IPS DF 19.7 (cell line): Measurements from ENCODE around the gene DLGAP1.
"Not testable (repeated sequence)": the region's sequence is repeated elsewhere in the genome, so short reads cannot be mapped to it uniquely, and the experiment has no call there.

Experiments used
- DNase-seq: peaks from one replicate; pipeline ENCODE4 v3.0.0-alpha.2; 2013; ENCODE audit warnings: low read depth, low spot score

Gene DLGAP1

GRCh38 chr18:3498698-3499471, 956.2 kb downstream of the DLGAP1 start:
- DNase-seq, result no peak

- DNase-seq, result no peak
Observed at GRCh38 chr18:3495691-3496430, 959.2 kb downstream of the DLGAP1 start.

GRCh38 chr18:3494569-3494968, 960.5 kb downstream of the DLGAP1 start:
- DNase-seq, result no peak

DNA sequence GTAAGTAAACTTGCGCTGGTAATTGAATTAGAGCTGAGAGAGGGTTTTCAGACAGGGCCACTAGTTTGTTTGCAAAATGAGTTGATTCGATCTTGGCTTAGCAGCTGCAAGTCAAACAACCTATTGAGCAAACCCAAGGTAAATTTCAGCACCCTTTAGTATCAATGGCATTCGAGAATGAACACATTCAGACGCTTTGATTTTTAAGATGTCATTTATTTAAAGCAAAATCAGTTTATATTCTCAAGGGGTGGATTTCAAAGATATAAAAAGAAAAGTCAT, 960.9 kb downstream of the DLGAP1 start:
- DNase-seq, result no peak

GRCh38 chr18:3493501-3494244, 961.4 kb downstream of the DLGAP1 start:
- no peak for DNase-seq

- DNase-seq, result no peak
Observed at GRCh38 chr18:3492721-3493120, 962.4 kb downstream of the DLGAP1 start.

DNA sequence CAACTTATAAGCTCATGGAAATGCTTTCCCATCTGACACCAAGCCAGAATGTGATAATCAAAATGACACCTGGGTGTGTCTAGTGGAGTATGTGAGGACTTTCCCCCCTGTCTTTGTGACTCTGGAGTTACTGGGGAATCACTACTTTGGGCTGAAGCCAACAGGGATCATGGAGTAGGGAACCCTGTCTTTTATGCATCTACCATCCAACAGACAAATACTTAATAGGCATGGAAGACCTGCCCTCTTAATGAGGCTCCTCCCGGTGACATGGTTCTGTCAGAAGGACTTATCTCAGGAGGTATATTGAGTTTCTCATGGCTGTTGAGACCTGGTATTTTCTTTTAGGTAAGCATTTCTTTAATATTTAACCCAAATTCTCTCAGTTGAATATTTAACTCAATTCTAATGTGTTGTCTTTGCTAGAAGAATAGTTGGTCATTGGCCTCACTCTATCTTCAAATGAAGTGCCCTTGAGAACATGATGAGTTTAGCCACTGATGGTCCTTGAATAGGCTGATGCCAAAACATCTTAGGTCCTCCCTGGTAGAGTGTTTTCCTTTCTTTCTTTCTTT, 963.0 kb downstream of the DLGAP1 start:
- no peak for DNase-seq

DNA sequence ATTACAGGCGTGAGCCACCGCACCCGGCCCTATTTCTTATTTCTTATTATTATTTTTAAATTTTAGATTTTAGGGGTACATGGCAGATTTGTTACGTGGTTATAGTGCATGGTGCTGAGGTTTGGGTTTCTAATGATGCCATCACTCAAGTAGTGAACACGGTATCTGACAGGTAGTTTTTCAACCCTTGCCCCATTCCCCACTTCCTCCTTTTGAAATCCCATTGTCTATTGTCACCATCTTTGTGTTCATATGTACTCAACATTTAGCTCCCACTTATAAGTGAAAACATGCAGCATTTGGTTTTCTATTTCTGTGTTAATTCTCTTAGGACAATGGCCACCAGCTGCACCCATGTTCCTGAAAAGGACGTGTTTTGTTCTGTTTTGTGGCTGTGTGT, 965.6 kb downstream of the DLGAP1 start:
- DNase-seq, result no peak

DNA sequence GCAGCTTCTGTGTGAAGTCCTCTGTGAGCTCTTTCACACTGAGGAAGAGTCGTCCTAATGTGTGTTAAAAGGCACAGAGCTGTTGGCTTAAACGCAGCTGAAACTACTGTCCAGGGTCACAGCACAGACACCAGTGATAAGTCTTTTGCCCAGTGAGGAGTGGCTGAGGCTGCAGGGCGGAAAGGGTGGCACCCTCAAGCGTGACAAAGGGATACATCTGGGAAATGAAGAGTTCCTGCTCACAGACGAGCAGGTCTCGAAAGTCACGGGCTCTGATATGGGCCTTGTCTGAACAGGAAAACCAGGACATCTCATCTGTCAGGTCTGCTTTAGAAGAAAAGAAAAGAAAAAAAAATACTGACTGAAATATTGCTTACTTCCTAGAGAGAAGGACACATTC, 968.6 kb downstream of the DLGAP1 start:
- no peak for DNase-seq

- no peak for DNase-seq
Observed at GRCh38 chr18:3485153-3486149, 969.7 kb downstream of the DLGAP1 start.

GRCh38 chr18:3482258-3482657, 972.8 kb downstream of the DLGAP1 start:
- DNase-seq, result no peak

DNA sequence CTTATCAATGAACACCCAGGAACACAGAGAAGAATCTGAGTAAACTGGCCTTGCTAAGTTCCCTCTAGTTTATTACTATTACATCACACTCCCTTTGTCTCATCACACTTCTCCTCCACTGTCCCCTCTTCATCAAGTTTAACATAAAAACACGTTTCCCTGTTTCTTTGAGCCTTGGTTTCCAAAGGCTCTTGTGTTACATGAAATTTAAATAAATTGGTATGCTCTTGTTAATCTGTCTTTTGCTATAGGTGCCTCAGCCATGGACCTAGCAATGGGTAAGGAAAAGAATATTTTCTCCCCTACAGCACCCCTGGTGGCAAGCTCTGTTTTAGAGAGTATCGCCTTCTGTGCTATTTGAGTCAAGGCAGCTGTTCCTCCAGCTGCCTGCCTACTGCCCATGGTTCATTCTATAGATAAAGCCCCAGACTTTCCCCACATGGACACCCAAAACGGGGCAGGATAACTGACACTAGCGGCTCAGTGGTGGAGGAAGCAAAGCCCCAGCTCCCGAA, 973.4 kb downstream of the DLGAP1 start:
- no peak for DNase-seq

DNA sequence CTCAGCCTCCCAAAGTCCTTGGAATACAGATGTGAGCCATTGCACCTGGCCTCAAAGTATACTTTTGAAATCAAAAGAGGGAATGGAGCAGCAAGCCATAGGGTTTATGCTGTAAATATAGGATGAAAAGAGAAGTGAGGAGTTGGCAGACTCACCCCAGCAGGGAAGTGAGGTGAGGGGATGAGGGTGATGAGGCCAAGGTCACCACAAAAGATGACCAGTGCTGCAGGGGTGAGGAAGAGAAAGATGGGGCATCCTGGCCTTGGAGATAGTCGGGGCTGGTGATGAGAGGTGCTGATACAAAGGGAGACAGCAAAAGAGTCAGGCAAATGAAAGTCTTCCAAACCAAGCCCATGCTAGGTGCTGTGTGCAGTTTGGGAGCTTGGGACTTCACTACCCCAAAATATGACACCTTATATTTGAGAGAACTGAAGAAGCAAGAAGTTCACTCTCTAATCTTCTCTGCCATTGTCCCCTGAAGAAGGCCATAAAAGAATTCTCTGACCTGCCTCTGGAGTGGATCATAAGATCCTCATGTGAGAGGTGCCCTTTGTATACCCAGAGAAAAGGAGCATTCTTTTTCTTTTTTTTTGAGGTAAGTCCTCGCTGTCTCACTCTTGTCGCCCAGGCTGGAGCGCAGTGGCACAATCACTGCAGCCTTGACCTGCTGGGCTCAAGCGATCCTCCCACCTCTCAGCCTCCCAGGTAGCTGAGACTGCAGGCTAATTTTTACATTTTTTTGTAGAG, 974.1 kb downstream of the DLGAP1 start:
- DNase-seq, result no peak

- no peak for DNase-seq
Observed at GRCh38 chr18:3479978-3480509, 975.1 kb downstream of the DLGAP1 start.

- DNase-seq, result no peak
Observed at GRCh38 chr18:3478262-3478978, 976.7 kb downstream of the DLGAP1 start.

- no peak for DNase-seq
Observed at GRCh38 chr18:3472681-3473544, 982.2 kb downstream of the DLGAP1 start.

DNA sequence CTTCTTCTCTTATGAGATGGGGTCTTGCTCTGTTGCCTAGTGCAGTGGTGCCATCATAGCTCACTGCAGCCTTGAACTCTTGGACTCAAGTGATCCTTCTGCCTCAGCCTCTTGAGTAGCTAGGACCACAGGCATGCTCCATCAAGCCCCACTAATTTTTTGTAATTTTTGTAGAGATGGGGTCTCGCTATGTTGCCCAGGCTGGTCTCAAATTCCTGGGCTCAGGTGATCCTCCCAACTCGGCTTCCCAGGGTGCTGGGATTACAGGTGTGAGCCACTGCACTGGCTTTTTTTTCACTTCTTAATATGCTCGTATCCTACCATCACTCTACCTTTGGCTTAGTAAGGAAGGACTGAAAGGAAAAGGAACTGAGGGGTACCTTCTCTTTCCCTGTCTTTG, 983.0 kb downstream of the DLGAP1 start:
- not testable (repeated sequence) for DNase-seq

- no peak for DNase-seq
Observed at GRCh38 chr18:3471141-3471648, 983.9 kb downstream of the DLGAP1 start.
